ENCODE measurements around the gene SPC24. TPM values are rescaled to one million over a fixed set of nuclear protein-coding genes. Genes with fewer than 3 reads are reported as not detected.

SPC24 gene
- total and polyA plus RNA-seq, 2 of the 4 experiments (the other 2 are of a cell fraction) = 12.2 to 97.5 TPM

GRCh38 chr19:11166281-11167142, 10.9 kb upstream of the SPC24 start (continued):
- TF ChIP-seq RAD21 (IDR thresholded peaks at IDR 0.05; ENCODE audit: low read length) (no peak), MAZ (IDR thresholded peaks at IDR 0.05; ENCODE audit: borderline replicate concordance, low read depth, low read length) (no peak)

- peak overlapping the region; percentile 41; the same call in 1 of the 2 replicates for H4K91ac ChIP-seq (ENCODE audit: insufficient read depth, low read depth, low read length)
- peak overlapping the region; percentile 63; the same call in 1 of the 3 replicates for H2BK15ac ChIP-seq (ENCODE audit: low read depth, low read length)
- POLR2A ChIA-PET (ENCODE audit: unreplicated experiment) = no interaction called here
- CTCF ChIA-PET = no interaction called here
- H3K14ac ChIP-seq (replicated peaks; ENCODE audit: low read depth, low read length) = peak overlapping the region; percentile 58; the same call in 1 of the 2 replicates
- H2BK120ac ChIP-seq (ENCODE audit: low read depth, low read length) = 0 out of 2 replicates have a peak overlapping the region, but pooled peaks have one; percentile 28
- no peak overlapping the region for H3K56ac ChIP-seq (ENCODE audit: extremely low read depth, insufficient read depth, low read length)
- intact Hi-C loops (cut with micrococcal nuclease) (no loop called here), dilution Hi-C loops (cut with HindIII; ENCODE audit: low sequenced_read_pairs, unreplicated experiment) (no loop called here), in situ Hi-C loops (cut with MboI; ENCODE audit: low sequenced_read_pairs) (no loop called here)
- H3K4me1 ChIP-seq (ENCODE audit: control insufficient read depth, insufficient read depth, low read length) = peaks cover 9% of the 10 kb centered on the region
- BruUV-seq (replicated peaks) = TSS peak; percentile 82
- peak overlapping the region in 1 of 2 experiments; percentile 37; a peak in 3 of 4 replicates for H4K8ac ChIP-seq (ENCODE audit: low read depth in 2 of 2, low read length in 2 of 2)
- H3K36me3 ChIP-seq (ENCODE audit: control insufficient read depth, insufficient read depth, low read length) = peaks cover 52% of the 10 kb centered on the region
- peak overlapping the region; percentile 81; the same call in 1 of the 2 replicates for H2AK5ac ChIP-seq (ENCODE audit: low read depth, low read length)
- peak overlapping the region; percentile 58; the same call in 1 of the 2 replicates for H3K23ac ChIP-seq (ENCODE audit: low read depth, low read length)
- H2AFZ ChIP-seq (replicated peaks; ENCODE audit: low read length, poor library complexity) = peak overlapping the region; percentile 9
- H4K20me1 ChIP-seq (ENCODE audit: insufficient read depth, low read length) = no peaks in the 10 kb centered on the region
- TF ChIP-seq NFE2L2 (IDR thresholded peaks at IDR 0.05; ENCODE audit: low read depth, low read length) (no peak), CHD1 (IDR thresholded peaks at IDR 0.05; ENCODE audit: low read depth, low read length) (no peak)
- peak overlapping the region; percentile 19; the same call in 1 of the 2 replicates for H4K5ac ChIP-seq (ENCODE audit: low read depth, low read length)
- no peaks in the 10 kb centered on the region for H3K27me3 ChIP-seq (ENCODE audit: control insufficient read depth, insufficient read depth, low read length)
- no peak overlapping the region for H3K4me2 ChIP-seq (ENCODE audit: low read depth, low read length)
- no peaks in the 10 kb centered on the region; the same call in 1 of the 2 replicates for H3K9me3 ChIP-seq (ENCODE audit: control insufficient read depth, insufficient read depth, low read length)
- H3K9ac ChIP-seq (ENCODE audit: low read depth, low read length) = no peak overlapping the region
- H3K4ac ChIP-seq (ENCODE audit: low read depth, low read length) = peak overlapping the region; percentile 52
- 64% methylated on average over 3 of the region's 13 CpGs; no CpG with 5 or more reads in 1 of the 2 experiments for WGBS, 2 experiments (ENCODE audit: extremely low coverage in 2 of 2, insufficient read length in 1 of 2)
- peaks cover 17 to 50% of the 10 kb centered on the region in 2 experiments; a peak in 3 of 4 replicates for H3K79me1 ChIP-seq (ENCODE audit: low read depth in 1 of 2, low read length in 2 of 2)
- no peak overlapping the region for H2BK20ac ChIP-seq (ENCODE audit: low read depth, low read length)
- peaks cover 13% of the 10 kb centered on the region for H3K9me1 ChIP-seq (ENCODE audit: insufficient read depth, low read length)
- H3K27ac ChIP-seq (ENCODE audit: insufficient read depth, low read length) = peak overlapping the region; percentile 64; the same call in 1 of the 2 replicates
- DNase-seq (no peak), ATAC-seq (ENCODE audit: low read depth) (no peak)
- H2BK5ac ChIP-seq (ENCODE audit: low read depth, low read length, poor library complexity, severe bottlenecking) = peak overlapping the region; percentile 5
- H3K18ac ChIP-seq (ENCODE audit: low read depth, low read length) = no peak overlapping the region; the same call in 1 of the 2 replicates
- no peak overlapping the region for H3K4me3 ChIP-seq (ENCODE audit: insufficient read depth, low read depth, low read length)
- peak overlapping the region; percentile 79 for H2AK9ac ChIP-seq (replicated peaks; ENCODE audit: low read depth, low read length, poor library complexity)
These were observed 10.0 kb upstream of the SPC24 start for GRCh38 chr19:11165486-11166030.
